Measurements from ENCODE around the gene PRR13.
"Not testable (repeated sequence)": the region's sequence is repeated elsewhere in the genome, so short reads cannot be mapped to it uniquely, and the experiment has no call there.

Gene PRR13

DNA sequence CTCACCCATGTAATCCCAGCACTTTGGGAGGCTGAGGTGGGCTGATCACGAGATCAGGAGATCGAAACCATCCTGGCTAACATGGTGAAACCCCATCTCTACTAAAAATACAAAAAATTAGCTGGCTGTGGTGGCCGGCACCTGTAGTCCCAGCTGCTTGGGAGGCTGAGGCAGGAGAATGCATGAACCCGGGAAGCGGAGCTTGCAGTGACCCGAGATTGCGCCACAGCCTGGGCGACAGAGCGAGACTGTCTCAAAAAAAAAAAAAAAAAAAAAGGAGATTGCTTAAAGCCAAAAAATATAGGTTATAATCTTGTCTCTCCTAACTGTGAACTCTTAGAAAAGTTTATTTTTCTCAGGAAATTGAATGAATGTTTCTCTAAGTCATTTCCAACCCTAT, 6.2 kb upstream of the PRR13 start:
- DNase-seq, result not testable (repeated sequence)

DNA sequence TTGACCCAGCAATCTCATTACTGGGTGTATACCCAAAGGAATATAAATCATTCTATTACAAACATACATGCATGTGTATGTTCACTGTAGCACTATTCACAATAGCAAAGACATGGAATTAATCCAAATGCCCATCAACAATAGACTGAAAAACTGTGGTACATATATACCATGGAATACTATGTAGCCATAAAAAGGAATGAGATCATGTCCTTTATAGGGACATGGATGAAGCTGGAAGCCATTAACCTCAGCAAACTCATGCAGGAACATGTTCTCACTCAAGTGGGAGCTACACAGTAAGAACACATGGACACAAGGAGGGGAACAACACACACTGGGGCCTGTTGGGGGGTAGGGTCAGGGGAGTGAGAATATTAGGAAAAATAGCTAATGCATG, 2.0 kb upstream of the PRR13 start:
- DNase-seq, result not testable (repeated sequence)

DNA sequence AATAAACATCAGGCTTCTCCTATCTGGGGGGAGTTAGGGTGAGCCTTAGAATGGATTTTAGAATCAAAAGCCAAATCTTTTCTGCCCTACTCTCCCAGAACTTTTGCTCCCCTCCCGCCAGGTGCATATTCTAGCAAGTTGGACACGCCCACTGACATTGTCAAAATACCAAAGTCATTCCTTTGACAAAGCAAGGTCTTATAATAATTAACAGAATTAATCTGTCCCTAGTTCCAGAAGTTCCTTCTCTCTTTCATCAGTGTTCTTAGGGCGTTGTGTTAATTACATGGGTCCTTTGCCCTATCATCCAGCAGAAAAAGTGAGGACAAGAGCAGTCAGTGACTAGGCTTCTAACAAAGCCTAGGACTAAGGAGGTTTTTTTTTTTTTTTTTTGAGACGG, 2.4 kb downstream of the PRR13 start:
- DNase-seq, result no peak

DNA sequence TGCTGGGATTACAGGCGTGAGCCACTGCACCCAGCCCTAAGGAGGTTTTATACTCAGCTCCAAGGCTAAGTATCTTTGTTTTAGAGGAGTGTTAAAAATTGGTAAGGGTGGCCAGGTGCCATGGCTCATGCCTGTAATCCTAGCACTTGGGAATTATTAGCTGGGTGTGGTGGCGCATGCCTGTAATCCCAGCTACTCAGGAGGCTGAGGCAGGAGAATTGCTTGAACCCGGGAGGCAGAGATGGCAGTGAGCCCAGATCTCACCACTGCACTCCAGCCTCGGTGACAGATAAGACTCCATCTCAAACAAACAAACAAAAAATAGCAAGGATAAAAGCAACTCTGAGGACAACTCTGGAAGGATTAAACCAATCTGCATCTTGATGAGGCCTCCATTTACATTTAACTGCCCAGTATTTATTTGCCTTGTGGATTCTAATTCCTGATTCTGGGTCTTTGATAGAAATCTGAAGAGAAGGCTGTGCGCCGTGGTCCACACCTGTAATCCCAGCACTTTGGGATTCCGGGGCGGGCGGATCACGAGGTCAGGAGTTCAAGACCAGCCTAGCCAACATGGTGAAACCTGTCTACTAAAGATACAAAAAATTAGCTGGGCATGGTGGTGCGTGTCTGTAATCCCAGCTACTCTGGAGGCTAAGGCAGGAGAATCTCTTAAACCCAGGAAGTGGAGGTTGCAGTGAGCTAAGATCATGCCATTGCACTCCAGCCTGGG, 3.2 kb downstream of the PRR13 start:
- not testable (repeated sequence) for DNase-seq

DNA sequence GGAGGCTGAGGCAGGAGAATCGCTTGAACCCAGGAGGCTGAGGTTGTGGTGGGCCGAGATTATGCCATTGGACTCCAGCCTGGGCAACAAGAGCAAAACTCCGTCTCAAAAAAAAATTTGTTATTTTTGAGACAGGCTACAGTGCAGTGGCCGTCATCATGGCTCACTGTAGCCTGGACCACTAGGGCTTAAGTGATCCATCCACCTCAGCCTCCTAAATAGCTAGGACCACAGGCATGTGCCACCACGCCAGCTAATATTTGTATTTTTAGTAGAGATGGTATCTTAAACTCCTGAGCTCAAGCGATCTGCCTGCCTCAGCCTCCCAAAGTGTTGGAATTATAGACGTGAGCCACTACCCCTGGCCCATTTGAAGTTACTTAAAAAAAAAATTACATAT, 9.4 kb downstream of the PRR13 start:
- DNase-seq, result no peak

DNA sequence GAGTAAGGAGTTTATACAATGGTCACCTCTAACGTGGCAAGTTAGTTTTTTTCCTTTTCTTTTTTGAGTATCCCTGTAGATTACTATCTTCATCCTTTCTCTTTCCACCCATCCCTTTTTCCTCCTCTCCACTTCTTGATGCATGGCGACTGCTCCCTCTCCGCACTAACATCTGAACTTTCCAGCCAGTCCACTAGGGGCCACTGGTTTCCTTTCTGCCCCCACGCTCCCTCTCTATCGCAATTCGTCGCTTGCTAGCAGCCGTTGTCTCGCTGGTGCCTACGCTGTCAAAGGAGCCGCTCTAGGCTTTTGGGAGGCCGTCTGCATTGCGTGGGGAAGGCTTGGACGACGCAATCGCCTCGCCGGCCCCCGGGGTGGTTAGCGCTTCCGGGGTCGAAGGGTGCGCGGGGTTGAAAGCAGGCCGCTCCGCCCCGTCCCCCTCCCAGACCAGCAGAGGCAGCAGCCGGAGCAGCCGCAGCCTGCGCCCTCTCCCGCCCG, 10.2 kb downstream of the PRR13 start, which contains the start of gene PCBP2:
Gene PCBP2 (plus strand): TSS at position 442 of the 498 bp plus-strand sequence. CDS start 2,699 bp downstream, outside the sequence.
- peak; percentile 82 to 100 (median 98) for DNase-seq

DNA sequence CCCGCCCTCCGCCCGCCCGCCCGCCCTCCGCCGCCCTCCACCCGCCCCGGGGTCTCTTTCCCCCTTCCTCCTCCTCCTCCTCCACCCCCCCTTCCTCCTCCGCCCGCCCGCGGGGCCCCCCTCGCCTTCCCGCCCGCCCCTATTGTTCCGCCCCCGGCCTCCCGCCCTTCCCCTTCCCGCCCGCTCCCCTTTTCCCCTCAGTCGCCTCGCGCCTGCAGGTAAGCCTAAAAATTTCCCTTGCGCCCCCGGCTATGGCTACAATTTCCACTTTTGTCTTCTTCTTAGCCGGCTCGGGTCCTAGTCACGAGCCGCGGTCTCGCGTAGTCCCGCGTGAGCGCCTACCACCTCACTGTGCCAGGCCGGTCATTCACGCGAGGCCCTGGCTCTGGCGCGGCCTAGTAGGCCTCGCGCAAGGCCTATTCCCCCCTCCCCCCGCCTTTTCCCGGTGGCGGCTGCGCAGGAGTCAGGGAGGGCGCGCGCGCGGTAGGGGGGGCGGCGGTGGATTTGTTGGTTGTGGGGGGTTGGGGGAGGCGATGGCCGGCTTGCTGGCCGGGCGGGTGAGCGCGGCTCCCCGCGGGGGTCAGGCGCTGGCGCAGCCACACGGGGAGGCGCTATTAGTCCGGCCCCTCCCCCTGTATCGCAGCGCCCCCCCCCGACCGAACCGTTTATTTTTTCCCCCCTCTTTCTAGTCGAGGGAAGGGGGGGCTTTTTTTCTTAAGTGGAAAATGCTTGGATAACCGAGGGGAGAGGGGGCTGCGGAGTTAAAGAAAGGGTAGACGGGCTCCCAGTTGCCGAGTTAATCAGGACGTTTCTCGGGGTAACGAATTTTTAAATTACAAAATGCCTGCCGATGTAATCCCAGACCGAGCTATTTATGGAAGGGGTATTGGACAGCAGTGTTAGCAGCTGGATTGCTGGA, 10.9 kb downstream of the PRR13 start:
- DNase-seq, result peak; percentile 56 to 93 (median 81)

DNA sequence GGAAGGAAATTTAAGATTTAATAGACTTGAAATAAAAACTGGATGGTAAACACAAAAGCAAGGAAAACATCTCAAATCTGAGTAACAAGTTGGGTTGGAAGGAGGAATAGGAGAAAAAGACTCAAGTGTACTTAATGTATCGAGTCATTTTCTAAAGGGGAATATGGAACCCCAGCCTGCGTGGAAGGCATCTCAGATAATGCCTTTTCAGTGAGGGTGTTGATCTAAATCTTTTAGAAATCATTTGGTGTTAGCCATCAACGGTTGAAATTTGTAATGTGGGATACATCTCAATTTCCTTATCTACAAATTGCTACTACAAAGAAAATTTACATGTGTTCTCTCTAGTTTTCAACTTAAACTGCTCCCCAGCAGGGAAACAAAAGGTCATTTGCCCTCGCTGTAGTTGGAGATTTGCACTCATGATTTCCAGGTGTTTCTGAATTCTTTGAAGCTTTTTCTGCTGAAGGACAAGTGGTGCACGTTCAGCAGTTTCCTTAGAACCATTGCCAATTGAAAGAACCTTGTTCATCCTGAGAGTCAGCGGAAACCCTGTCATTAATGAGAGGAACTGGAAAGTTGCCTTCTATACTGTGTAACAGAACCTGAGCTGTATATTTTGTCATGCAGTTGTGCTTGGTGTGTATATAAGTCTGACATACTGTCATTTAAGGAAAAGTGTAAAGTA, 12.6 kb downstream of the PRR13 start:
- DNase-seq, result no peak

DNA sequence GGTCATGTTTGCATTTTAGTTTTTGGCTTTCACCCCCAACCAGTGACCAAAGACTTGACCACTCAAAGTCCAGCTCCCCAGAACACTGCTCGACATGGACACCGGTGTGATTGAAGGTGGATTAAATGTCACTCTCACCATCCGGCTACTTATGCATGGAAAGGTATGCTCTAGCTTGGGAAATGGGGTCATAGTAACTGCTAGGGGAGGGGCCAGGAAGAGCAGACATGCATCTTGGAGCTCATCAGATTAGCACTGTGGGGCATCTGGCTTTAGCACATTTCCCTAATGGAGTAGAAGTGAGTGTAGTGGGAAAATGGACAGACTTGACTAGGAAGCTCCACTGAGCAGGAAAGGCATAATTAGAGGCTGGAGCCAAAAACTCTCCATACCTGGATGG, 13.2 kb downstream of the PRR13 start:
- no peak for DNase-seq

DNA sequence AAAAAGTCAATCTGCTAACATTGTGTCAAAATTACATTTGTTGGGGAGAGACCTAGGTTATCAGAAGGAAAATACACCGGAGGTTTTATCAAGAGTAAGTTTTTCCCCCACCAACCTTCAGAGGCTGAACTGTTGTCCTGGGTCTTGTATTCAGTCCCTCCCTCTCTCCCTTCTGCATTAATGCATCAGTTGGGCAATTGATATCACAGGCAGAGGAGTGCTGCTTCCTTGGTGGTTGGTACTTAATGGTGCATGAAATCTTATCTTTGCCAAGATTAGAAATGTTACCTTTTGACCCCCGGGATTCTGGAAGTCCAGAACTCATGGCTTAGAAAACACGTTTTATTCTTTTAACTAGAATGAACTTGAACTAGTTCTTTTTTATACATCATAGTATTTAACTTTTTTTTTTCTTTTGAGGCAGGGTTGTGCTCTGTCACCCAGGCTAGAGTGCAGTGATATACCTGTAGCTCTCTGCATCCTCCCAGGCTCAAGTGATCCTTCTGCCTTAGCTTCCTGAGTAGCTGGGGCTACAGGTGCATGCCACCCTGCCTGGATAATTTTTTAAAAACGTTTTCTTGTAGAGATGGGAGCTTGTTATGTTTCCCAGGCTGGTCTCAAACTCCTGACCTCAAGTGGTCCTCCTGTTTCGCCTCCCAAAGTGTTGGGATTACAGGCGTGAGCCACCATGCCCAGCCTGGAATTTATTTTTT, 15.3 kb downstream of the PRR13 start:
- DNase-seq, result no peak

DNA sequence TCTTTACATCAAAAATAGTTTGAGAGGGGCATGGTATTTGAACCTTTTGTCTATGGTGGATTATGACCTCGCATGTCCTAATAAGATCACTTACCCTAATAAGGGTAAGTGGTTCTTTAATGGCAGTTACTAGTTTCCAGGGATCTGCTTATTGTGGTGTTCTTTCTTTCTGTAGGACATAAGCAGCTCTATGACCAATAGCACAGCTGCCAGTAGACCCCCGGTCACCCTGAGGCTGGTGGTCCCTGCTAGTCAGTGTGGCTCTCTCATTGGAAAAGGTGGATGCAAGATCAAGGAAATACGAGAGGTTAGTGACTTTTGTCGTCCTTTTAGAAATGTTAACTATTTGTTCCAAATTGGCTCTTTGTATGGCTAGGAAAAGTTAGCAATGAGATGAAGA, 17.6 kb downstream of the PRR13 start:
- DNase-seq, result no peak

DNA sequence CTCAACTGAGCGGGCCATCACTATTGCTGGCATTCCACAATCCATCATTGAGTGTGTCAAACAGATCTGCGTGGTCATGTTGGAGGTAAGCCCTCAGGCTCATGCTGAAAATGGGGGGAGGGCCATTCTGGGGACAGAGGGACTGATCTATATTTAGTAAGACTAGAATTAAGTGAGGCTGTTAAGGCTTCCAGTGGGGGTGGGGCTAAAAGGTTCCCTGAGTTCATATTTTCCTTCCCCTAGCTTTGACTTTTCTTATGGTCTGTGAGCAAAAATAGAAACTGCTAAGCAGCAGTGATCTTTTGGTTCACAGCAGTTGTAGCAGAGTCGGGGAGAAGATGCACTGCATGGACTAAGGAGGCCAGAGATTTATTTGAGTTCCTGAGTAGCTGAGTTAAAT, 19.5 kb downstream of the PRR13 start:
- DNase-seq, result no peak

DNA sequence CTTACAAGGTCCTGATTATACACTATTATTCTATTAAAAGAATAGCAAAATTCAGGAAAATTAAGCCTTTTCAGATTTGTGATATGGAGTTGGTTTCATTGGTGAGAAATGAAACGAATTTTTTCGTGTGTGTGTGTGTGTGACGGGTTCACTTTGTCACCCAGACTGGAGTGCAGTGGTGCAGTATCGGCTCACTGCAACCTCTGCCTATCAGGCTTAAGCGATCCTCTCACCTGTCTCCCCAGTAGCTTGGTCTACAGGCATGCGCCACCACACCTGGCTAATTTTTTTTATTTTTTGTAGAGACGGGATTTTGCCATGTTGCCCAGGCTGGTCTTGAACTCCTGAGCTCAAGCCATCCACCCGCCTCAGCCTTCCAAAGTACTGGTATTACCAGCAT, 20.1 kb downstream of the PRR13 start:
- no peak for DNase-seq

DNA sequence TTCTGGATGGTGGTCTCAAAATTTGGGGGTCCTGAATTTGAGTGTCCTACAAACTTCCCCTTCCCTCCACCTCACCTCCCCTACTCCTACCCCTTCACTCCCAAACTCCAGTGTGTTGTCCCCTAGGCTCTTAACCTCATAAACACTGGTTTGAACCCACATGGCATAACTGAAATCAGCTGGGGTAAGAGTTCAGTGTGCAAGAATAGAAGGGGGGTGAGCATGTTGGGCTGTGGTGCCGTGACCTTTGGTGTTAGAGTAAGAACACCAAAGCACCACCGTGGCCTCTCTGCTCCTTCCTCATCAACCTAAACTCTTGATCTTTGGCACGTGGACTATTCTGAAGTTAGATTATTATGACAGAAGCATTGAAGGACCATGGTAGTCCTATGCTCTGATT, 21.4 kb downstream of the PRR13 start:
- no peak for DNase-seq

DNA sequence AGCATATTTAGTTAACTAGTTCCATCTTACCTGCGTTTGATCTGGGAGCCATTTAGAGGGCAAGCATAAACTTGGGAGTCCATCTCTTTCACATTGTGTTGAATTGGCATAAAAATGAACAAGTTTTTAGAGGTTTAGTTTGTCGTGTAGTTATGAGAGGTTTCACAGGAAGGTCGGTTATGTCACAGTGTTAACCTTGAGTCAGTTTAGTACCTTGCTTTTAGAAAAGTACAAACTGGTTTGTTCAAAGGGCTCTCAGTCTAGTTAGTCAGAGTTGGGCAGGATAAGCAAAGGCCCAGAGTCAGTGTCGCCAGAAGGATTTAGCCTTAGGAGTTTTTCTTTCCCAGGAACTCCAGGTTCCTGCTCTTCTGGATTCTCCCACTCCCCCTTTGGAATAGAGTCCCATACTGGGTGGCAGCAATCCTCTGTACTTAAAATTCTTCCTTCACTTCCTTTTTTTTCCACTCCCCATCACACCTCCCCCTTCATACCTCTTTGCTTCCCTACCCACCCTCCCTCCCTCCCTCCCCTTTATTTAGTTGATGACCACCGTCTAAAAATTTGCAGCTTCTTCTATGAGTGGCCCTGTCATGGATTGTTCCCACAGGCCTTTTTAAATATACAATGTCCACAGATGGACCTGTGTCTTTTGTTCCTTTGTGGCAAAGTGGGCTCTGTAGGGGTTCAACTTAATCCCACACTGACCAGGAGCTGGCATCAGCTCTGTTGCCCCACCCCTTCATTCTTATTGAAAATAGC, 22.4 kb downstream of the PRR13 start:
- no peak for DNase-seq

DNA sequence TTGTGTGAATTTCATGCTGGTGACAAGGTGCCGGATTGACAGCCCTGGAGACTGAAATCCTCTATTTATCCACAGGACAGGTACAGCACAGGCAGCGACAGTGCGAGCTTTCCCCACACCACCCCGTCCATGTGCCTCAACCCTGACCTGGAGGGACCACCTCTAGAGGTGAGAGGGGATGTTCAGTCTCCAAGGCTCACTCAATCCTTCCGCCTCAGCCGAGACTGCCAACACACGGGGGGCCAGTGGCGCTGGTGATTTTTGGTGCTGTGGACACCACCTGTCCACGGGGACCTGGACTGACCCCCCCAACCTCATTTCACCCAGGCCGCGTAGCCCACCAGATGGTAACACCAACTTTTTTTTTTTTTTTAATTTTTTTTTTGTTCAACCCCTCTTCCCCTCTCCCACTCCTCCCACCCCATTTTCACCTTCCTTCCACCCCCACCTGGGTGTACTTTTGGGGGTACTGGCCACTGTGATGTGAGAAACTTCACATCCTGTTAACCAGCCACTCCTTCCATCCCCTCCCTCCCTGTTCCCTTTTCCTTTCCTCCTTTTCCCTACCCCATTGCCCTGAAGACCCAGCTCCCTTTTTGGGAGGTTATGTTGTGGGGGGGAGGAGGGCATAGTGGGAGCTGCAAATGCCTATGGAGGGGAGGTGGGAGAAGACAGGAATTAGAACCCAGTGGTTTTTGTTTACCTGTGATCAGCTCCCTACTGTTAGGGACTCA, 23.3 kb downstream of the PRR13 start:
- DNase-seq, result no peak

DNA sequence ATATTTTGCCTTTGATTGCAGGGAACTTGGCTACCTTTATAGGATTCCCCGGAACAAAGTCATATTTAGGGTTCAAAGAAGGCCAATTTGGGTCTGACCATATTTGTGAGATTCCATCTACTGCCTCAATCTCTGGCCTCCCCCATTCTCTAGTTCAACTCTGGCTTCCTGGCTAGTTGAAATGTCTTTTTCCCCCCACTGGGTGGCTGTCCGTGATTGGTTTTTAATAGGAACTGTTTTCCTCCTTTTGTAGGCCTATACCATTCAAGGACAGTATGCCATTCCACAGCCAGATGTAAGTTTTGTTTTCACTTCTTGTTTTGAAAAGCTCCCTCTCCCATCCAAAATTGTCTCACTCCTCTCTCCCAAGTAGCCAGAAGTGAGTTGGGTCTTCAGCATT, 24.1 kb downstream of the PRR13 start:
- DNase-seq, result no peak

DNA sequence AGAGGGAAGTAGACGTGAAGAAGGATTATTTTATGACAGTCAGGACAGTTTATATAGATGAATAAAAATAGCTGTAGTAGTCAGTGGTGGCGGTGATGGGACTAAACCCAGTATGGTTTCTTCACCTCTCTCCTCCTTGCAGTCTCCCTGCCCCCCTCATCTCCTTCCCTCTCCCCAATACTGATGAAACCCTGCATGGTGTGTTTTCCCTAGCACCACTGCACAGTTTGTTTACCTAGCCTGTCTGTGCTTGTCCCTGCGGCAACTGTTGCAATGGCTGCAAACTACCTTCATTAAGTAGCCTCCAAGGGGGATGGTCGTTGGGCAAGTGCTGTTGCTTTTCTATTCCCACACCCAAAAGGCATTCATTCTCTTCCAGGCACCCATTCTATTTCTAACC, 25.1 kb downstream of the PRR13 start:
- DNase-seq, result no peak

DNA sequence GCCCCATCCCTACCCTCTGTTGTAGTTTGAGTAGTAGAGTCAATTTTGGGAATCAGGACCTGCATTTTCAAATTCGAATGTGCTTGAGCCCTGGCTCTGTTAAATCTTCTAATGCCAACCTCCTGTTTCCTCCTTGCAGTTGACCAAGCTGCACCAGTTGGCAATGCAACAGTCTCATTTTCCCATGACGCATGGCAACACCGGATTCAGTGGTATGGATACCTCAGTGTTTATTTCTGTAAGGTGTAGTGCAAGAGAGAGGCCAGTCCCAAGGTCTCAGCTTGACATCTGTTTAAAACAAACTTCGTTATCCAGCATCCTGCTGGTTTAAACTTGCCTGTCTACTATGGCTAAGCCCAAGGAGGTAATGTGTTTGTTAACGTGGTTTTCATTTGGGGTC, 25.5 kb downstream of the PRR13 start:
- no peak for DNase-seq

DNA sequence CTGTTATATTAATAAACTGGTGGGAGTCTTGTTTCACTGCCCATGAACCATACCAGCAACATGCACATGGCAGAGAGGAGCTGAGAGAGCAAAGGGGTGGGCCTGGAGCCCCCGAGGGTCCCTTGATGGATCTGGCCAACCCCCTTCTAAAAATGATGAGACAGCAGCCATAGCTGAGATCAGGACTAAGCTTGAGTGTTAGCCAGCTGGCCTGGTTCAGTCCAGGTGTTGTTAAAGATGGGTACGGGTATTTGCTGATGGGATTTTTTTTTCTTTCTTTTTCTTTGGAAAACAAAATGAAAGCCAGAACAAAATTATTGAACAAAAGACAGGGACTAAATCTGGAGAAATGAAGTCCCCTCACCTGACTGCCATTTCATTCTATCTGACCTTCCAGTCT, 26.3 kb downstream of the PRR13 start:
- no peak for DNase-seq

Data from hypothalamus (tissue), 51 donors.